ENCODE data around the gene AGRN. TPM values are rescaled to one million over a fixed set of nuclear protein-coding genes. Genes with fewer than 3 reads are reported as not detected.

The AGRN gene
- total RNA-seq, 1 experiment from 2014 or later = 175 TPM

- Histone ChIP-seq H4K91ac (ENCODE audit: insufficient read length, low read depth, low read length) (no peak within 1 kb of the TSS), H2AK5ac (ENCODE audit: insufficient read length, low read length) (no peak within 1 kb of the TSS), H2AFZ (ENCODE audit: low read length) (no peak within 1 kb of the TSS), H2BK12ac (ENCODE audit: insufficient read length, low read depth, low read length) (no peak within 1 kb of the TSS), H3K4ac (ENCODE audit: low read depth, low read length) (no peak within 1 kb of the TSS), H4K8ac (replicated peaks; ENCODE audit: insufficient read length, low read depth, low read length) (no peak within 1 kb of the TSS), H3K27ac (ENCODE audit: insufficient read length, low read depth, low read length) (no peak within 1 kb of the TSS), H3K4me2 (ENCODE audit: insufficient read depth, insufficient read length, low read length) (no peak within 1 kb of the TSS), H3K18ac (ENCODE audit: insufficient read length, low read depth, low read length) (no peak within 1 kb of the TSS), H3K27me3 (ENCODE audit: insufficient read depth, low read length) (no peaks in the 10 kb centered on the region; the same call in 1 of the 2 replicates), H3K79me1 (ENCODE audit: insufficient read depth, low read depth, low read length, poor library complexity, severe bottlenecking) (no peaks in the 10 kb centered on the region), H4K20me1 (ENCODE audit: control insufficient read depth, insufficient read depth, insufficient read length) (no peaks in the 10 kb centered on the region), H2BK120ac (ENCODE audit: low read depth, low read length, poor library complexity, severe bottlenecking) (no peak within 1 kb of the TSS), H3K79me2 (ENCODE audit: insufficient read depth, low read length) (no peaks in the 10 kb centered on the region), H3K14ac (ENCODE audit: insufficient read depth, low read length) (no peak within 1 kb of the TSS; the same call in 1 of the 2 replicates), H3K23ac (ENCODE audit: insufficient read length, low read depth, low read length) (no peak within 1 kb of the TSS), H3T11ph (ENCODE audit: low read length) (no peak within 1 kb of the TSS), H3K4me1 (ENCODE audit: insufficient read depth, low read length) (no peaks in the 10 kb centered on the region), H2BK15ac (ENCODE audit: low read depth, low read length) (no peak within 1 kb of the TSS), H3K23me2 (ENCODE audit: insufficient read length, low read depth, low read length, poor library complexity, severe bottlenecking) (no peaks in the 10 kb centered on the region), H3K9ac (ENCODE audit: extremely low read depth, insufficient read length, low read length) (no peak within 1 kb of the TSS), H3K9me3 (ENCODE audit: control insufficient read depth, low read depth, low read length) (no peaks in the 10 kb centered on the region), H3K56ac (ENCODE audit: insufficient read length, low read depth, low read length) (no peak within 1 kb of the TSS), H2BK20ac (ENCODE audit: low read depth, low read length, poor library complexity, severe bottlenecking) (no peak within 1 kb of the TSS), H2BK5ac (ENCODE audit: insufficient read length, low read length) (no peak within 1 kb of the TSS), H4K5ac (ENCODE audit: insufficient read length, low read depth, low read length) (no peak within 1 kb of the TSS)
- peak within 1 kb of the TSS in 1 of 3 experiments; percentile 38; a peak in 1 of 7 replicates for H3K27ac Mint-ChIP-seq
- no peak within 1 kb of the TSS; a peak in 1 of 5 replicates for H3K4me3 Mint-ChIP-seq
- no peak for DNase-seq
- H3K36me3 Mint-ChIP-seq (ENCODE audit: insufficient read depth in 1 of 3, low read depth in 3 of 3) = no peaks in the 10 kb centered on the region
- peaks cover 28% of the 10 kb centered on the region for H3K27me3 Mint-ChIP-seq (ENCODE audit: low read depth)
- no peaks in the 10 kb centered on the region; a peak in 1 of 5 replicates for H3K9me3 Mint-ChIP-seq
- TF ChIP-seq, protein P1, sequence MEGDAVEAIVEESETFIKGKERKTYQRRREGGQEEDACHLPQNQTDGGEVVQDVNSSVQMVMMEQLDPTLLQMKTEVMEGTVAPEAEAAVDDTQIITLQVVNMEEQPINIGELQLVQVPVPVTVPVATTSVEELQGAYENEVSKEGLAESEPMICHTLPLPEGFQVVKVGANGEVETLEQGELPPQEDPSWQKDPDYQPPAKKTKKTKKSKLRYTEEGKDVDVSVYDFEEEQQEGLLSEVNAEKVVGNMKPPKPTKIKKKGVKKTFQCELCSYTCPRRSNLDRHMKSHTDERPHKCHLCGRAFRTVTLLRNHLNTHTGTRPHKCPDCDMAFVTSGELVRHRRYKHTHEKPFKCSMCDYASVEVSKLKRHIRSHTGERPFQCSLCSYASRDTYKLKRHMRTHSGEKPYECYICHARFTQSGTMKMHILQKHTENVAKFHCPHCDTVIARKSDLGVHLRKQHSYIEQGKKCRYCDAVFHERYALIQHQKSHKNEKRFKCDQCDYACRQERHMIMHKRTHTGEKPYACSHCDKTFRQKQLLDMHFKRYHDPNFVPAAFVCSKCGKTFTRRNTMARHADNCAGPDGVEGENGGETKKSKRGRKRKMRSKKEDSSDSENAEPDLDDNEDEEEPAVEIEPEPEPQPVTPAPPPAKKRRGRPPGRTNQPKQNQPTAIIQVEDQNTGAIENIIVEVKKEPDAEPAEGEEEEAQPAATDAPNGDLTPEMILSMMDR (conservative IDR thresholded peaks at IDR 0.05) = no peak
- WGBS (ENCODE audit: extremely low coverage, insufficient read length, low lambda C conversion rate) = no CpG with 5 or more reads among the region's 35 CpGs
- peaks cover 0 to 10% of the 10 kb centered on the region in 2 experiments; a peak in 2 of 4 replicates for H3K4me1 Mint-ChIP-seq
Measured at GRCh38 chr1:1073743-1074587, 54.0 kb downstream of the AGRN start, which contains the start of gene RNF223. Gene RNF223, minus strand, starts transcription at chr1:1074306. Its CDS starts 1,740 bp downstream, at chr1:1072566.

All from H9 (cell line).